Left renal cortex interstitium (tissue), 4 donors: ENCODE data around the gene GAS6. TPM values are rescaled to one million over a fixed set of nuclear protein-coding genes. Genes with fewer than 3 reads are reported as not detected.
"Not testable (repeated sequence)": the region's sequence is repeated elsewhere in the genome, so short reads cannot be mapped to it uniquely, and the experiment has no call there.

Source experiments
- DNase-seq, 4 donors: peaks; one replicate each; pipeline ENCODE4 v3.0.0-alpha.2; 2013; ENCODE audit warnings: low read depth in 4 of 4, low spot score in 2 of 4, missing footprints in 1 of 4
- polyA plus RNA-seq, 4 donors: library from polyadenylated mRNA; unstranded; fragments of 120-200 nt; gene quantifications; one replicate each; pipeline ENCODE4 v1.2.1, GENCODE V29; 2013; ENCODE audit not compliant: insufficient read length in 4 of 4

Gene GAS6
- polyA plus RNA-seq, 4 donors: 24.6 to 38.4 (median 31.0) TPM

DNA sequence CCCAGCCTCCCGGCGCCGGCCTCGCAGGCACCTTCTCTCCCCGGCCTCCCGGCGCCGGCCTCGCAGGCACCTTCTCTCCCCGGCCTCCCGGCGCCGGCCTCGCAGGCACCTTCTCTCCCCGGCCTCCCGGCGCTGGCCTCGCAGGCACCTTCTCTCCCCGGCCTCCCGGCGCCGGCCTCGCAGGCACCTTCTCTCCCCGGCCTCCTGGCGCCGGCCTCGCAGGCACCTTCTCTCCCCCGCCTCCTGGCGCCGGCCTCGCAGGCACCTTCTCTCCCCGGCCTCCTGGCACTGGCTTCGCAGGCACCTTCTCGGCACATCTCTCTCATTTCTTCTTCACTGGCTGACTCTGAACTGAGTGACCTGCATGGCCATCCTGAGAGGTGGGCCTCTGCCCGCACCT, 37.4 kb downstream of the GAS6 start:
- not testable (repeated sequence) for DNase-seq

DNA sequence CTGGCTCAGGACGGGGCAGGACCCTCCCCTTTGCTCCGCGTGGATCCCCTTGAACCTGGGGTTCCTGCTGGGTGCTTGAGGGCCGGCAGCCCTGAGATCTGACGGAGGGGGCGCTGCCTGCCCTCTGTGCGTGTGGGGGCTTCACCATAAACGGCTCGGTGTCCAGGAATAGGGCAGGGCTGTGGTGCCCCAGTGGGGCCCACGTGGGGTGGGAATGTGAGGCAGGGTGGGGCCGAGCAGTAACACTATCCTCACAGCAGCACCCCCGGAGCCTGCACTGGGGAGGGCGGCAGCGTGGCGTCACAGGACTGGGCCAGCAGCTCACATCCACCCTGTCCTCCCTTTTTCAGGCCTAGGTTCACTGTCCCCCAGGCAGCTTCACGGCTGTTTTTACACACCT, 38.0 kb downstream of the GAS6 start:
- DNase-seq: no peak

DNA sequence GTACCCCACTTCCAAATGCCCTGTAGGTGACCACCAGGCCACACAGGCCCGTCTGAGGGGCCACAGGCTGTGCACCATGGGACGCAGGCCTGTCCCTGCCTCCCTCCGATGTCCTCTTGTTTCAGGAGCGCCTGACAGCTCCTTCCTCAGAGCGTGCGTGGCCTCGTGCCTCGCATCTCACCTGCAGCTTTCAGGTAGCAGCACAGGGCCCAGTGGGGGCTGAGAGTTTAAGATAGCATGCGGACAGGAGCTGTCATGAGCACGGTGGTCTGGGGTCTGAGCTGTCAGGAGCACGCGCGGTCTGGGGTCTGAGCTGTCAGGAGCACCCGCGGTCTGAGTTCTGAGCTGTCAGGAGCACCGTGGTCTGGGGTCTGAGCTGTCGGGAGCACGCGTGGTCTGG, 40.1 kb downstream of the GAS6 start:
- DNase-seq: no peak

DNA sequence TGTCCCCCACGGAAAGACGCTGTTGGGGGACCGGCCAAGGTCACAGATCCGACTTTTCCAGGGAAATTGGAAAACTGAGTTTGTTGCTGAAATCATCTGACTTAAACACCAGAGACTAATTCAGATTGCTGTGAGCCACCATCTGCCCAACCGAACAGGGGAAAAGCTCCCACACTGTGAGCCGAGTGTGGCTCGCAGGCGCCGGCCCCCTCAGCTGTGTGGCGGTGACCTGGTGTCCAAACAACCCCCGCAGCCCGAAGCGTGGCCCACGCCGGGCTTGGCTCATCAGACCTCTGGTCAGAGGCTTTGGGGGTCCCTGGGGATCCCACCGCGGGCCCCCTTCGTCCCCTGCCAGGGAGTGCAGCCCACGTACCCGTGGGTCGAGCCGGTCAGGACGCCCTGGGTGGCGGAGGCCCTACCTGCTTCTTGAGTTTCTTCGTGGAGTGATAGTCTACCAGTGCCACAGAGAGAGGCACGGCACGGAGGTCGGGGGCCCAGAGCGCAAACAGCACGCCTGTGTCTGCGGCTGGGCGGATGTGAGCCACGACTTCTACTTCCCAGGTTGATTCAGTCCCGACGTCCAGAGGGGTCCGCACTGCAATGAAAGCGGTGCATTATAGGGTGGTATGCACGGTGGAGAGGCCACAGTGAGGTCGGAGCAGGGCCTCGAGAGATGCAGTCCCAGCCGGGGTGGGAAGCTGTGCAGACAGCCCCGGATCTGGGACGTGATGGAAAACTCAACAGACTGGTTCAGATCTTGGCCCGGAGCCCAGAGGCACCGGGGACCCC, 40.7 kb downstream of the GAS6 start:
- no peak for DNase-seq

DNA sequence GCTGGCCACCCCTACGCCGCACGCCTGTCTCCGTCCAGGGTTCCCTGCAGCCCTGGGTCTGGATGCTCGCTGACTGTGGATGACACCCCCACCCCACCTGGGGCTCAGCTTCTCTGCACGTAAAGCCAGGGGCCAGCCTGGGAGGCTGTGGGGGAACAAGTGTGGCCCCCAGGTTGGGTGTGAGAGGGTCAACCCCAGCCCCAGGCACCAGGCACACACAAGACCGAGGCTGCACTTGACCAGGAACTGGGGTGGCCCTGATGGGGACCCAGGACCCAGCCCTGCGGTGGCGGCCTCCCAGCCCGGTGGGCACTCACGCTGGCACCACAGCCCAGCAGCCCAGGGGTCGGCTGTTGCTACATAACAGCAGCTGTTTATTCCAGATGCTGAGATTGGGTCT, 41.6 kb downstream of the GAS6 start:
- DNase-seq: no peak

DNA sequence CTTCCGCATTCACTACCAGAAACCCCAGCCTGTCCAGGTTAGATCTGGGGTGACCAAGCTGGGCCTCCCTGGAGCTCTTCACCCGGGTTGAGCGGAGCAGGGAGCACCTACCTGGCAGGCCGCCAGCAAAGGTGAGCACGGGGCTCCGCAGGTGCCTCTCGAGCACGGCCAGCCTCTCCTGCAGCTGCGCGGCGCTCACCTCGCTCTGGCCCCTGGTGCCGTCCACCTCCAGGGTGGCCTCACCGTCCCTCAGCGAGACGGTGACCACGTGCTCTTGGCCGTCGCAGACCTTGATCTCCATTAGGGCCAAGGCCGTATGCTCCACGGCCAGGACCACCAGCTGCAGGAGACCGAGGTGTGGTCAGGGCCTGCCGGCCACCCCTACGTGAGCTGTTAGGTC, 42.0 kb downstream of the GAS6 start:
- DNase-seq: no peak

DNA sequence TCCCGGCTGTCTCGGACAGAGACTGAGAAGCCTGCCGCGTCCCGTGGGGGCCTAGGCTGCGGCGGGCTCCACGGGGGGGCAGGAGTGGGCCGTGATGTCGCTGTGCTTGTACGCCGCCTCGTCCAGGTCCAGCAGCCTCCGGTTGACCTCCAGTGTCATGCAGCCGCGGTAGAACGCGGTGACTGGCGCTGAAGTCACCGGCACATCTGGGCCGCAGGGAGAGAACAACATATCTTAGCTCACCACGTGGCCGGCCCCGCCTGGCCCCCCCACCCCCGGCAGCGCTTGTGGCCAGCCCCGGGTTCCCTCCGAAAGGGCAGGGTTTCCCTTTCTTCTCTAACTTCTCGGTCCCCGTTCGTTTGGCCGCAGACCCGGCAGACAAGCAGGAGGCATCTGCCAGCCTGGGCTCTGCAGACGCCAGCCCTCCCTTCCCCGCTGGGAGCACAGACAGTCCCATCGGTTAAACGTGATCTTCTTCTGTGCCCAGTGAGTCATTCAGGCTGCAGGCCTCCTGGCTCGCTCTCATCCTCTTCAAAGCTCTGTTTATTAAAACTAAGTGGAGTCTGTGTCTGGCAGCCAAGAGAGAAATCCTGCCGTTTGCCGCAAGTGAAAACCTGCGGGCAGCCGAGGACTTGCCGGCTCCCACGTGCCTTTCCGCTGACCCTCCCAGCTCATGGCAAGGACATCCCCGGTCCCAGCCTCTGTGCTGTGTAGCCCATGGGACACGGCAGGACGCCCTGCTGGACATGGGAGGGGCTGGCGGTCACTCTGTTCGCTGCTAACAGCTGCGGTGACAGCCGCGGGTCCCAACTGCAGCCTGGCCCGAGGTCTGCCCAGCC, 42.8 kb downstream of the GAS6 start:
- DNase-seq: no peak

DNA sequence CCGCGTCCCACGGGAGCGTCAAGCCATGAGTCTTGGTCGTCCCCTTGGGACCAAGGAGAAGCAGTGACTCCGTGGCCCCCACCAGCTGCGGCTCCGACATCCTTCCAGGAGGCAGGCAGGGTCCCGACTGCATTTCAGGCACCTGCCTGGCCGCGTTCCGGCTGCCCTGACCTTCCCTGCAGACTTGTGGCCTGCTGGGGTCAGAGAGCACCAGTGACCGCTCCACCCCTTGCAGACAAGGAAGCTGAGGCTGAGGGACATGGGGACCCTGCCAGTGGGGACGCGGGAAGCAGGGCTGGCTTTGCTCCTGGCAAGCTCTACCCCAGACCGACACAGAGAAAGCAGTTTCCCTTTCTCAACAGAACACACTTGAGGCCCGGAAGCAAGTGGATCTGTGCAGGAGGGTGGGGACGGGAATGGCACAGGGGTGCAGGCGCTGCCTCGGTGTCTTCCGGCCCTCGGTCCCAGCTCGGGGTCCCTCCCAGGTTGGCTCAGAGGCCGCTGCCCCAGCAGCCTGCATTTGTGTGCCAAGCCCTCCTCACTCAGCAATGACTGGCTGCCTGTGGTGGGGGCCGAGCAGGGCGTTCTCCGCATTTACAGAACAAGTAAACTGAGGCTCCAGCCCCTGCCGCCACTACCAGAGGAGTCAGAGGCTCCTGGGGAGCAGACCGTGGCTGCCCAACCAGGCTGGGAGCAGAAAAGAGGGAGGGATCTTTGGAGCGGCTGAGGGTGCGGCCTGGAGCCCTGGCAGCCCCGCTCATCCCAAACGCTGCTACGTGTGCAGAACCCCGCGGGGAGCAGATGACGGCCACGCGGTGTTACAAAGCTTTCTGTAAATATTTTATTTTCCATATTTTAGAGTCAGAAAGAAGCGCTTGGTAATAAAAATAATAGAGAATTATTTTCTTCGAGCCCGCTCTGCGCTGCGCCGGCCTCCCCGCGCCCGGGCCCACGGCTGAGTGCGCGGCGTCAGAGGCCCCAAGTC, 43.9 kb downstream of the GAS6 start:
- DNase-seq: no peak

DNA sequence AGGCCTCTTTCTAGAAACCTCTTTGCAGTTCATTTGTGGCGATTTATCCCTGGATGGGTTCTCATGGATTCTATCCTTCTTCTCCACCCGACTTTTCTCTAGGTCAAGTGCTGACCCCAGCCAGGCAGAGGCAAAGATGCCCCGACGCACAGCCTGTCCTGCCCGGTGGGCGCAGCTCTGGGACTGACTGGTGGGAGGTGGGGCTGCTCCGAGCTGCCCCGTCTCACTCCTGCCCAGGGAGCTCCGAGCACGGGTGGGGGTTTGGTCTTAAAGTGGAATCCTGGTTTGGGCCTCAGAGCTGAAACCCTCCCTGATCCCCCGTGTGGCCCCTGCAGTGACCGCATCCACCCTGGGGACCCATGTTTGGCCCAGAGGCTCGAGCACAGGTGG, 44.5 kb downstream of the GAS6 start:
- no peak for DNase-seq

DNA sequence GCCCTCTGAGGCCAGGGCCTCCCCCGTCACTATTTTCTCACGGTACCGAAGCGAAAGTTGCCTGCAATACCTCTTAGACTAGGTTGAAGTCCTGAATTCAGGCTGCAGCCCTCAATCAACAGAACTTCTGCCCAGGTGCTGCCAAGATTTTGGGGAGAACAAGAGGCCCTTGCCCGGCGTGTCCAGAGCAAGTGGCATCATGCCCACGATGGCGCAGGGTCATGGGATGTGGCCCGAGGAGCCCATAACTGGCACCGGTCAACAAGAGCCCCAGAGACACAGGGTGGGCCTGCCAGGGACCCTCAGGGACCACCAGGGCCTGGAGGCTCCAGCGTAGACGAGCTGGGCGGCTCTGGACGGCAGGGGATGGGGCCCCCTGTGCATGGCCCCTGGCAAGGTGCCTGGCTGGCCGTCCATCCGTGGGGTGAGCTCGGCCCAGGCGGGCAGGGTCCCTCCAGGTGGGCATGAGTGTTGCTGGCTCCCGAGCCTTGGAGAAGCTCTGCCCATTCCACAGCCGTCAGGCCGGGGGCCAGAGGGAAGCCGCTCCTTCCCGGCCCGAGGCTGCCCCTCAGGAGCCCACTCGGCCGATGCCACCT, 45.1 kb downstream of the GAS6 start:
- DNase-seq: no peak

DNA sequence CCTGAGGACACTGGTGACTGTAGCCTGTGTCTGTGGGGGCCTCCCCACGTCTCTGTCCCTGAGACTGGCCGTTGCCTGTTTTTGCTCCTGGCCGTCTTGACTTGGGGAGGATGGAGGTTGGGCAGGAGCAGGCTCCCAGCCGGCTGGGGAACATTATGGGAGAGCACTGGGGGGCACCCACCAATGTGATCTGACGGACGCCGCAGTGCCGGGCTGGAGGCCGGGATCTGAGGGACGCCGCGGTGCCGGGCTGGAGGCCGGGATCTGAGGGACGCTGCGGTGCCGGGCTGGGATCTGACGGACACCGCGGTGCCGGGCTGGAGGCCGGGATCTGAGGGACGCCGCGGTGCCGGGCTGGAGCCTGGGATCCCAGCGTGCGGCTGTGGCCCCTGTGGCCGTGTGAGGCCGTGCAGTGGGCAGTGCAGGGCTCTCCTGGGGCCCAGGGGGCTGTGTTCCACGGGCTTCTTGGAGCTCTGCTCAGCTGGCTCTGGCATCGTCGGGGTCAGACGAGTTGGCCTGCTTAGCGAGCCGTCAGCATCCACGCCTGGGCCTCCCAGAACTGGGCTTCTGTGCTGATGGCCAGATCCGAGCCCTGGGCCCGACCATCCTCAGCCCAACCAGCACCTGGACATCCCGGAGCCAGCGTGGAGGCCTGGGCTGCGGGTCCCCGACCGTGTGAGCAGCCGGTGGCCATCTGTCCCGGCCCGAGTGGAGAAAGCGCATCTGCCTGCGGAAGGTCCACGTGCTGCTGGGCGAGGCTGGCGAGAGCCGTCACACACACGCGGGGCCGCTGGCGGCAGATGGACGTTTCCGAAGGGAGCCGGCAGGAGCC, 45.8 kb downstream of the GAS6 start:
- no peak for DNase-seq

DNA sequence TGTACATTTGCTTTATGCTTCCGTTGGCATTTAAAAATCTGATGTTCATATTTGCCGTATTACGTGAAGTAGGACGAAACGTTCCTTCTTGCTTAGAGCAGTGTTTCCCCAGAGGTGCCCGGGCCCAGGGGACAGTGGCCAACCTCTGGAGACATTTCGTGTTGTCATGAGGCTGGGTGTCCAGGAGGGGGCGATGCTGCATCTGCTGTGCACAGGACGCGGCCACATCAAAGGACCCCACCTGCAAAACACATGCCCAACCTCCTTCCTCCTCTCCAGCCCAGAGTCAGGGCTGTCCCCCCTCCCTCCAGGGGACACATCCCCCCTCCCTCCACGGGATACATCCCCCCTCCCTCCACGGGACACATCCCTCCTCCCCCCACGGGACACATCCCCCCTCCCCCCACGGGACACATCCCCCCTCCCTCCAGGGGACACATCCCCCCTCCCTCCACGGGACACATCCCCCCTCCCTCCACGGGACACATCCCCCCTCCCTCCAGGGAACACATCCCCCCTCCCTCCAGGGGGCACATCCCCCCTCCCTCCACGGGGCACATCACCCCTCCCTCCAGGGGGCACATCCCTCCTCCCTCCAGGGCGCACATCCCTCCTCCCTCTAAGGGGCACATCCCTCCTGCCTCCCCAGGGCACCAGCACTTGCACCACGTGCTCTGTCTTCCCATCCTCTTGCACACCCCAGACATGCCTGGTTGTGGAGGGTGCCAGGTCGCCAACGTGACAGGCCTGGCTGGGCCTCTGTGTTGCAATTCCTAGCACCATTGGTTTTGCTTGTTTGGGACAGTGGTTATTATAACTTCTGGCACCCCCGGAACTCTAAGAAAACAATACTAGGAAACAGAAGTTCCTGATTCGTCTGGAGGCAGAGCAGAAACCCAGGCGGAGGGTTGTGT, 46.7 kb downstream of the GAS6 start:
- DNase-seq: peak in 1 of 4 donors; percentile 67

DNA sequence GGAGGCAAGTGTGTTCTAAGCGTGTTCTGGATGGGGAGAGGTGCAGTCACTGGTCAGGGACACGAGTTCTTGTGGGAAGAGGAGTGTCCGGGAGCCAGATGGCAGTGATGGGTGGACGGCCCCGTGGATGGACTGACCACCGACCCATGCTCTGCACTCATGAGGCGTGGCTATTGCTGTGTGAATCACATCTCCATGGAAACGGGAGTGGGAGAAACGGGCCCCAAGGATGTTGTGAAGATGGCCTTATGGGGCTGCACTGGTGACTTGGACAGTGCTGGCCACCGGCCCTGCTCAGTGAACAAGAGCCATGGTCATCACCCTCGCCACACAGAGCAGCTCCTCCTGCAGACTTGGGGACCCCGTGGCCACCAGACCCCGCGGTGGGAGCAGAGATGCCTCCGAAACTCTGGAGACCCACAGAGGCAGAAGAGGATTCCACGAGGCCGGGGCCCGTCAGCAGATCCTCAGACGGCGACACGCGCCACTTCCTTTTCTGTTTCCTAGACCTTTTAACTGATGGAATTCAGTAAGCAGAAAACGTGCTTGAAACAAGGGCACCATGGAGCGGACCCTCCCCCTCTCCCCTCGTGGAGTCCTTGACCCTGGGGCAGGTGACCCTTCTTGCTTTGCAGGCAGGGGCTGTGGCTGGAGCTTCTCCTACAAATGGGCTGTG, 47.5 kb downstream of the GAS6 start:
- DNase-seq: no peak

DNA sequence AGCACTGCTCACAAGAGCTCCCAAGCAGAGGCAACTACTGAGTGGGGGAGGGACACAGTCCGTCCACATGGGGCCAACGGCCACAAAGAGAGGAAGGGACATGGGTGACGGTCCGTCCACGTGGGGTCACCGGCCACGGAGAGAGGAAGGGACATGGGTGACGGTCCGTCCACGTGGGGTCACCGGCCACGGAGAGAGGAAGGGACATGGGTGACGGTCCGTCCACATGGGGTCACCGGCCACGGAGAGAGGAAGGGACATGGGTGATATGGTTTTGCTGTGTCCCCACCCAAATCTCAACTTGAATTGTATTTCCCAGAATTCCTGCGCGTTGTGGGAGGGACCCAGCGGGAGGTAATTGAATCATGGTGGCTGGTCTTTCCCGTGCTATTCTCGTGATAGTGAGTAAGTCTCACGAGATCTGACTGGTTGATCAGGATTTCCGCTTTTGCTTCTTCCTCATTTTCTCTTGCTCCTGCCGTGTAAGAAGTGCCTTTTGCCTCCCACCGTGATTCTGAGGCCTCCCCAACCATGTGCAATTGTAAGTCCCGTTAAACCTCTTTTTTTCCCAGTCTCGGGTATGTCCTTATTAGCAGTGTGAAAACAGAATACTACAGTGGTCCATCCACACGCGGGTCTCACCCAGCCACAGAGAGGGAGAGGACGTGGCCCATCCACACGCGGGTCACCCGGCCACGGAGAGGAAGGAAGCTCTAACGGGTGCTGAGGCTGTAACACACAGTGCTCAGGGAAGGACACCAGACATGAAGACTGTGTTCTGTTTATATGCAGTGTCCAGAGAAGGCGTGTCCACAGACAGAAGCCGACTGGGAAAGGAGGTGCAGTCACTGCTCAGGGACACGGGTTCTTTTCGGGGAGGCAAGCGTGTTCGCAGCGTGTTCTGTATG, 48.5 kb downstream of the GAS6 start:
- no peak for DNase-seq

DNA sequence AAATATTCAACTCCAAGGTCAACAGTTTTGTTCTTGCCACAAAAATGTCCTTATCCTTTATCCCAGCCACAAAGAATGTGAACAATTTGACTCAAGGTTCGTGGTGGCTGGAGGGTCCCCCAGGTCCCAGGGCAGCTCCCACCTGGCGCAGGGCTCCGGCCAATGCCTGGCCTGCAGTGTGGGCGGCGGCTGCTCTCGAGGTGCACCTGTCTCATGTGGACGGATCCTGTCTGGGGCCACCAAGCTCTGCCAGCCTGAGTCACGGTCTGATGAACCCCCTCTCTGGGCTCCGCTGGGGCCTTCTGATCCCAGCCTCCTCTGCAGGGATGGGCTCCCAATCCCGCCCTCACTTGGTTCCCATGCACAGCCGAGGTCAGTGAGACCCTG, 49.4 kb downstream of the GAS6 start:
- DNase-seq: no peak

DNA sequence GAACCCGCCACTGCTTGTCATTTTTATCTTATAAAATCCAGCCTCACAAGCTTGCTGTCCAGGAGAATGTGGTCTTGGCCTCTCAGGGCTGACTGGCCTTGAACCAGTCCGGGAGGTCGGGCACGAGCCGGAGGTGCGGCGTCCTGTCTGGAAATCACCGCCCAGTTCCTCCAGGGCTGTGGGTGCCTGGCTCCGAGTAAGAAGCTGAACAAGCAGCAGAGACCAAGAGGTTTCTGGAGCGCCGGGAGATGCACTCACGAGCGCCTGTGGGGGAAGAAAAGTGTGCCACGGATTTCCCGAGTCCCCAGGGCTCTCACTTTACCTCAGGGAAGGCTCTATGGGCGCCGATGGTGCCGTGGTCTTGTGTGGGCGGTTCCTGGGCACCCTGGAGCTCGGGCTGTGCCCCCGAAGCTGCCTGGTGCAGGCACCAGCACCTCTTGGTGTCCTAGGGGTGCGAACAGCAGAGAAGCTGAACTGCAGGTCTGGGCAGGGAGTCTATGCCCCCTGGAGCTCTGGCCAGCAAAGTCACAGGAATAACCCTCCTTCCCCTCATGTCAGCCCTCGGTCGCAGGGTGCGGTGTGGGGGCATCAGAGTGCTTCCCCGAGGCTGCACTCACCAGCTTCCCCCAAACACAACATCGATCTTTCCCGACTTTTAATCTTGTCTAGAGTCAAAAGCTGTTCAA, 50.0 kb downstream of the GAS6 start:
- DNase-seq: no peak
